LNCAP (cell line): ENCODE results near the gene KPNB1.

Experiments used
- TF ChIP-seq, protein P1 (sequence below): fragments of 450-650 bp; IDR thresholded peaks from 2 replicates; pipeline ENCODE4 v1.5.1; 2017; ENCODE audit warnings: mild to moderate bottlenecking

KPNB1 gene

GRCh38 chr17:47640076-47640475 is 9.6 kb upstream of the KPNB1 start:
- TF ChIP-seq, protein P1, sequence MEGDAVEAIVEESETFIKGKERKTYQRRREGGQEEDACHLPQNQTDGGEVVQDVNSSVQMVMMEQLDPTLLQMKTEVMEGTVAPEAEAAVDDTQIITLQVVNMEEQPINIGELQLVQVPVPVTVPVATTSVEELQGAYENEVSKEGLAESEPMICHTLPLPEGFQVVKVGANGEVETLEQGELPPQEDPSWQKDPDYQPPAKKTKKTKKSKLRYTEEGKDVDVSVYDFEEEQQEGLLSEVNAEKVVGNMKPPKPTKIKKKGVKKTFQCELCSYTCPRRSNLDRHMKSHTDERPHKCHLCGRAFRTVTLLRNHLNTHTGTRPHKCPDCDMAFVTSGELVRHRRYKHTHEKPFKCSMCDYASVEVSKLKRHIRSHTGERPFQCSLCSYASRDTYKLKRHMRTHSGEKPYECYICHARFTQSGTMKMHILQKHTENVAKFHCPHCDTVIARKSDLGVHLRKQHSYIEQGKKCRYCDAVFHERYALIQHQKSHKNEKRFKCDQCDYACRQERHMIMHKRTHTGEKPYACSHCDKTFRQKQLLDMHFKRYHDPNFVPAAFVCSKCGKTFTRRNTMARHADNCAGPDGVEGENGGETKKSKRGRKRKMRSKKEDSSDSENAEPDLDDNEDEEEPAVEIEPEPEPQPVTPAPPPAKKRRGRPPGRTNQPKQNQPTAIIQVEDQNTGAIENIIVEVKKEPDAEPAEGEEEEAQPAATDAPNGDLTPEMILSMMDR = no peak

DNA sequence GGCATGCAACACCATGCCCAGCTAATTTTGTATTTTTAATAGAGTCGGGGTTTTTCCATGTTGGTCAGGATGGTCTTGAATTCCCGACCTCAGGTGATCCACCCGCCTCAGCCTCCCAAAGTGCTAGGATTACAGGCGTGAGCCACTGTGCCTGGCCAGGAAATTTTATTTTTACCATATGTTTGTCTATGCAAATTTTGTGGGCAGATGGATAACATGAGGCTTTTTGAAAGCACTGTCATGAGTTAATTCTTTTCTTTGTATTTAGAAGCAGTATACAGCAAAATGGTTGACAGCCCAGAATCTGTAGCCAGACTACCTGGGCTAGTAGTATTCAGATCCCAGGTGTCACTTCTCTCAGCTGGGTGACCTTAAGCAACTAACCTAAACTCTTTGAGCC is 8.5 kb upstream of the KPNB1 start:
- TF ChIP-seq, protein P1 = no peak

GRCh38 chr17:47643116-47643515 is 6.6 kb upstream of the KPNB1 start:
- TF ChIP-seq, protein P1 = no peak

GRCh38 chr17:47644324-47644723 is 5.4 kb upstream of the KPNB1 start:
- TF ChIP-seq, protein P1 = no peak

- TF ChIP-seq, protein P1 = no peak
Observed at GRCh38 chr17:47649972-47650524, 329 bp downstream of the KPNB1 start.

- TF ChIP-seq, protein P1 = no peak
Observed at GRCh38 chr17:47650525-47651522, 1.1 kb downstream of the KPNB1 start.

GRCh38 chr17:47651704-47652103 is 2.0 kb downstream of the KPNB1 start:
- TF ChIP-seq, protein P1 = no peak
